NK-92 (cell line): ENCODE results near the gene KIF5A.

ENCODE experiments used
- DNase-seq: peaks from one replicate; lab custom pipeline; 2025; ENCODE audit not compliant: unreplicated experiment; lab: John Stamatoyannopoulos, UW

KIF5A gene

DNA sequence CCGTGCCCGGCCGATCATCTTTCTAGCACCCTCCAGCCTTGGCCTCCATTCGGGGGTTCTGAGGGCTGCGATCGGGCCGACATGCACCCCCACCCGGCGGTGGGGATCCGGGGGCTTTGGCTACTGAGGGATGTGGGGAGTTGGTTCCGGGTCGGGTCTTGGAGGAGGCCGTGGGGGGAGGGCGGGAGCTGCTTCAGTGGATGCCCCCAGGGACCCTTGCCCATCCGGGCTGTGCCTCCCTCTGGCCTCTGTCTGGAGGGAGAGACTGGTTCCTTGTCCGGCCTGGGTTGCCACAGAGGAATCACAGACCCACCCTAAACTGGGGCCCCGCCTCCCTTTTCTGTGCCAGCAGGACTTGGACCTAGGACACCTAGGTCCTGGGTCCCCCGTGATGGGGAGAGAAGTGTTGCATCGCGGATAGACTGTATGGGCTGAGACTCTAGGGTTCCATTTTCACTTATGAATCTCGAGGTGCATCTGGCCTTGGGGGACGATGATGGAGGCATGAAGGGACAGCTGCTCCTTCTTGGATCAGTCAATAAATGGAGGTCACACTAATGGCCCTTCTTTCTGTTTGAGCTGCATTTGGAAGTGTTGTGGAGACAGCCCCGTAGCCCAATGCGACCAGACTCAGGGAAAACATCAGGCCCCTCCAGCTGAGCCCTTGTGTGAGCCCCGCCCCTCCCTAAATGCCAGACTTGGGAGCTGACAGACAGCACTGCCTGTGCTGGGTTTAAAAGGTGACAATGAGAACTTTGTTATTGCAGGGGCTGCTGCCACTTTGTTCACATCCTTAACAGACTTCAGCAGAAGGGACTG is 55.4 kb downstream of the KIF5A start:
- DNase-seq: no peak

DNA sequence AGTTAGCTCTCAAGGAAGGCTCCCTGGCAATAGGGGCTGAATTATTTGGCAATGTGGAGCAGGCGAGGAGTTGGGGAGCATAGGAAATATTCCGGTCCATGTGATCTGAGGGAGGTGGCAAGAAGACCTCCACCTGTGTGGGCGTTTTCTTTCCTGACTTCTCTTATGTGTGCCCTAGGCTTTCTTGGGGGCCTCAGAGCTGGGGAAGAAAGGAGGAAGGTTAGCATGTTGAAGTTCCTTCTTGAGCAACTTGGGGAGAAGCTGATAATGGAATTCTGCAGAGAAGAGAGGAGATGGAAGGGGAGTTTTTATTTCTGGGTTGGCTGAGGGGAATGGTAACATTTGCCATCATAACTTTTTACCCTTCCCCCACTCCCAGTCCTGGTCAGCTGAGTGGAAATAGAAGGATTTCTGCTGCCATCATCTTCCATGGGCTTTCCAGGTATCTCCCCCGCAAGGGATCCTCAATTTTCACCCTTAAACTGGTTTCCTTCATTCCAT is 56.0 kb downstream of the KIF5A start:
- no peak for DNase-seq

DNA sequence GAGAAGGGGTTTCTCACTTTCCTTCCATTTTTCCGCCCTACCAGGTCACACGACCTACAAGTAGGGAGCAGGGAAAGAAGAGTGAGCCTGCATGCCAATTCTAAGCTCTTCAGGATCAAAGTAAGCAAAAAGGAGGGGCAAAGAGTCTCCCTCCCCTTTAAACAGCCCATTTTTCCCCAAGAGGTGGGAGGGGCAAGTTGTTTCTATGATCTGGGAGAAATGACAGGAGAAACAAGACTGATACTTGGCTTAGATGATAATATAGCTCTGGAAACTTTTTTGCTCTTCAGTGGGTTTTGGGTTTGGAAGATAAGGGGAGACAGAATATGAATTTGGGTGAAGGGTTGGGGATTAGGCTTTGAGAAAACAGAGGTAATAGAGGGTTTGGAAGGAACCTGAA is 56.6 kb downstream of the KIF5A start:
- DNase-seq: no peak

DNA sequence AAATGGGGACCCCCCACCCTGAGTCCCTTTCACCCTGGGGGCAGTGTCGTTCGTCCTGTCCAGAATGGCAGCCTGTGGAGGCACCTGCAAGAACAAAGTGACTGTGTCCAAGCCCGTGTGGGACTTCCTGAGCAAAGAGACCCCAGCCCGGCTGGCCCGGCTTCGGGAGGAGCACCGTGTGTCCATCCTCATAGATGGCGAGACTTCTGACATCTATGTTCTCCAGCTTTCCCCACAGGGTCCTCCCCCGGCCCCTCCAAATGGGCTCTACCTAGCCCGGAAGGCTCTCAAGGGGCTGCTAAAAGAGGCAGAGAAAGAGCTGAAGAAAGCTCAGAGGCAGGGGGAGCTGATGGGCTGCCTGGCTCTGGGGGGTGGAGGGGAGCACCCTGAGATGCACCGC is 57.0 kb downstream of the KIF5A start:
- no peak for DNase-seq

DNA sequence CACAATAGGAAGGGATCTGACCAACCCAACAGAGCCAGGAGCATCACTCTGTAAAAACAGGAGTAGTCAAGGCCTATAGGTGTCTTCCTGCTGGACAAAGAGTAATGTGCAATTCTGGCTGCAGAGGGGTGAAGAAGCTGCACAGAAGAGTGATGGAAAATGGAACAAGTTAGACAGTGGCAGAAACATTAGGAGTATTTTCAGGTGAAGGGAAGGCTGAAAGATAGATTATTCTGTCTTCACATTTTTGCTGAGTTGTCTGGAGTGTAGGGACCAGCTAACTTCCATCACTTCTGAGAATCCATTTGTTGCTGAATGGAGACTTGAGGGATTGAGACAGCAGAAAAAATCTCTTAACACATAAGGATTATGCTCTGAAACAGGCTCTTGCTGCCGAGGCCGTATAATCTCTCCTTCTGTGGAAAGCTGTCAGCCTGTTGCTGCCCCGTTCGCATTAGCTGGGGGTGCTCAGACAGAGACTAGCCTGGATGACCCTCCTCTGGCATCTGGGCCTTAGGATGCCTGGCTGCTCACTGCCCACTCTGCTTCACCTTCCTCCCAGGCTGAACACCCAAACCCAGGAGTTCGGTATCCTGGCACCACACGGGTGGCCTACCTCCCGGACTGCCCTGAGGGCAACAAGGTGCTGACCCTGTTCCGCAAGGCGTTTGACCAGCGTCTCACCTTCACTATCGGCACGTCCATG is 58.3 kb downstream of the KIF5A start:
- no peak for DNase-seq

DNA sequence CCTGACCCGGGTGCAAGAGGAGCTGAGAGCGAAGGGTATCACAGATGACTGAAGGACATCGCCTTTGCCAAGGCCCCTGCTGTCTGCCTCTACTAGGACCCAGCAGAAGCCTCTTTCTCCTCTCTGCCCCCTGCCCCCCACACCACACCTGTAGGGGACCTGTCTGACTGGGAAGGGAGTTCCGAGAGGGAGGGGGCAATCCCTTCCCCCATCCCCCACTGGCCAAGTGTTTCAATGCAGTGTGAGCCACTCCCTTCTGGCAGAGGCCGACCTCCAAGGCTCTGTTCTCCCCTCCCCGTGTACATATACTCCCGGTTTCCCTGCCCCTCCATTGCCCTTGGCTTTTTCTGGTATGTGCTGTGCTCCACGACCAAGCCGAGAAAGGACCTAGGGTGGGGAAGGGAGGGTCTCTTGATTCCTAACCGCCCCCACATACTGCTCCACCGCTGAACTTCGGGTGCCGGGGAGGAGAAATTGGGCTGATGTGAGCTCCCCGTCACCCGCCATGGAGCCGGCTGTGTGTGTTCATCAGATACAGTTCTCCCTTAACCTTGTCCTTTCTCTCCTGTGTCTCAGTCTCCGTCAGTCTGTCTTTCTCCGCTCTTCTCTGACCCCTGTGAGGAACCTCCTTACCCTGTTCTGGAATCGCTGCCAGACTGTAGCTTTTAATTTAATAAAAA is 59.4 kb downstream of the KIF5A start:
- no peak for DNase-seq

DNA sequence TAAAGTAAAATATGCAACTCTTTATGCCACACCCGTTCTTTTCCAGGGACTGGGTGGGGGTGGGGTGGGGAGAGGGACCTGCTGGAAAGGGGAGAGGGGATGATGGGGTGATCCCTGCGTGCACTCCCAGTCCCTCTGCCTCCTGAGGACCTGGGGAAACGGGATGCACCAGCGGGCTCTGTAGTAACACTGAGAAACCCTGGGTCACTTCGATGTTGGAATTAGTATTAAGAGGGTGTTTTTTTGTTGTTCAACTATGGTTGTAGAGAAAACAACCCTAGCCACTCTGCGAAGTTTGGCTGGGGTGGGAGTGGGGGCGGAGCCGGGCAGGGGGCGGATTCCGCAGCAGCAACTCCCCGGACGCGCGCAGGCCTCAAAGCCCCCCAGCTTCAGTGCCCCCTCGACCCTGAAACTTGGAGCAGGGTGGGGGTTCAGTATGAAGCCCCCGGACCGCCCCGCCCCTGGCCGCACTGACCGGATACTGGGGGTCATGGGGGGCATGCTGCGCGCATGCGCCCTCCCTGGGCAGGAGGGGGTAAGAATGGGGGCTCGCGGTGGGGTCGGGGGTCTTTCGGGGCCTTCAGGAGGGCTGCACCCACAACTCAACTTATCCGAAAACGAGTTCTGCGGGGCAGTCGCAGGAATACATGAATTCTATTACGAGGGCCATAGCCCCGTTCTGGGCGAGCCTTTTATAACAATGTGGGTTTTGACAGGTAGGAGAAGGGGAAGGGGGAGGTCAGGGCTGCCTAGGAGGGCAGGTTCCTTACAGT is 60.1 kb downstream of the KIF5A start:
- no peak for DNase-seq

DNA sequence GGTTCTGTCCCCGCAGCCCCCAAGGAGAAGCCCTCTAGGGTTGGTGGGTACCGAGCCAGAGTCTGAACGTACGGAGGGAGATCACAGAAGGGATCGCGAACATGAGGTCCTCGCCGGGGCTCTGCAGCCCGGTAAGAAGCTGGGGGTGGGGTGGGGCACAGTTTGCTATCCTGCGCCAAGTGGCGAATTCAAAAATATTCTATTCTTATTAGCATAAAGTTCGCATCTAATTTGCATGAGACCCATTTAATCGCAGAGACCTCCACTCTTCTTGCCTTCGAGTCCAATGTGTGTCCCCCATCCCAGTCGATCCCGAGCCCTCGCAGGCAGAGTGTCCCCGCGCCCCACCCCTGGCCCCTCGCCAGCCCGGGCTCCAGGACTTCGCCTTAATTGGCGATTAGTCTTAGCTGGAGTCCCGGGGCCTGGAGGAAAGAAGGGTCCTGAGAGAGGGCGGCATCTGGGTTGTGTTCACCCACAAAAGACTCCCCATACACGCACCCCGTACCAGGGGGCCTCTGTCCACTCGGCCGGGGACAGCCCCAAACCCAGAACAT is 60.8 kb downstream of the KIF5A start:
- DNase-seq: no peak

DNA sequence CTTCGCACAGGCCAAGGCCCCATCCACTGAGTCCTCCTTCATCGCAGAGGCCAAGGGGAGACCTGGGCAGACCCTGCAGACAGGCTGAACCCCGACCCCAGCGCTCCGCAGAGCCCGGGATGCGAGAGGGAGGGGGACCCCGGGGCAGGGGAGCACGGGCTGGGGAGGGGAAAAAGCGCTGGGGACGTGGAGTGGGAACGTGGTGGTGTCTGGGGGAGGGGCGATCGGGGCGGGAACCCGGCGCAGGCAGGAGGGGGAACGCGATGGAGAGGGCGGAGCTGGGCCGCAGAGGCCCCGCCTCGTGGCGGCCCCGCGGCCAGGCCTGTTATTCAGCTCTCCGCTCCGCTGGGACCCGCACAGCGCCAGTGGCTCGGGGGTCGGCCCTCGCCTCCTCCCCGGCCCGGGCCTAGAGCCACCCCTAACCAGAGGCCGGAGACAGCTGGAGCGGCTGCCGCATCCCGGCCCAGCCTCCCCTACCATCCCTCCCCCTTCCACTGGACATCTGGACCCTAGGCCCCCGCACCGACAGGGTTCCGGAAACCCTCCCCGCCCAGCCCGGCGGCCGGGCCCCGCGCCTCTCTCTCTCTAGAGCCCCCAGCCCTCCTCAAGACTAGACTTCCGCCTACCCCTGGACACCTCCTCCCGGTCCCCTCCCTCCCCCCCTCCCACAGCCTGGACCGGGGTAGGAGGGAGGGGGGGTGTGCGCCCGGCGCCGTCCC is 61.4 kb downstream of the KIF5A start, which contains the start of gene ARHGEF25:
Gene ARHGEF25 (plus strand): TSS at position 328 of the 719 bp plus-strand sequence. CDS start 460 bp downstream, outside the sequence.
- DNase-seq: no peak

DNA sequence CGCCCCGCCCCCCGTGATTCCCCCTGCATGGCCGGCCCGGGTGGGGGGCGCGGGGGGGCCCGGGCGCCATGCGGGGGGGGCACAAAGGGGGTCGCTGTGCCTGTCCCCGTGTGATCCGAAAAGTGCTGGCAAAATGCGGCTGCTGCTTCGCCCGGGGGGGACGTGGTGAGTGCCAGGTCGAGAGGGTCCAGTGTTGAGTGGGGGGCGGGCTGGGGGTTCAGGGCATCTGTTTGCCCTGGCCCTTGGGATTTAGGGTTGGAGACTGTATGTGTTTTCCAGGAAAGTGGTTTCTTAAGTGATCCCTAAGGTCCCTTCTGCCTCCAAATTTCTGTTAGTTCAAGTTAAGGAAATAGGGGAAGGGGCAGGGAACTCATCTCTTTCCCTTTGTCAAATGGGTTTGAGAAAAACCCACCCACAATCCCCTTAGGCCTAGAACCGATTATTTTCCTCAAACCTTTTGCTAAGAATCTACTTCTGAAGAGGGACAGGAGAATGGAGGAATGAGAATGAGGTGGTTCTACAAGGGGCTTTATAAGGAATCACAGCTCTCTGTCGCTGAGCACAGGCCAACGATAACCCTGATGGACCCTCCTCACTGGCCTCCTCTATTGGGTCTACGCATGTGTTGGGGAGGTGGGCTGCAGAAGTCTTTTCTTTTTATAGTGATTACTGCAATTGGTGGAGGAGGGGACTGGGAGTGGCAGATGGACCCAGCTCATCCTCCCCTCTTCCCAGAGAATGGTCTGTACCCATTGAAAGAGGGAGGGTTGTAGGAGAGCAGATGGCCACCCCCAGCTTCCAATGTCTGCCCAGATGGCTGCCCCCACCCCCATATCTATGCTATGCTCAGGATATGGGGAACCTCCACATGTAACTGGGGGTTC is 62.2 kb downstream of the KIF5A start:
- no peak for DNase-seq

DNA sequence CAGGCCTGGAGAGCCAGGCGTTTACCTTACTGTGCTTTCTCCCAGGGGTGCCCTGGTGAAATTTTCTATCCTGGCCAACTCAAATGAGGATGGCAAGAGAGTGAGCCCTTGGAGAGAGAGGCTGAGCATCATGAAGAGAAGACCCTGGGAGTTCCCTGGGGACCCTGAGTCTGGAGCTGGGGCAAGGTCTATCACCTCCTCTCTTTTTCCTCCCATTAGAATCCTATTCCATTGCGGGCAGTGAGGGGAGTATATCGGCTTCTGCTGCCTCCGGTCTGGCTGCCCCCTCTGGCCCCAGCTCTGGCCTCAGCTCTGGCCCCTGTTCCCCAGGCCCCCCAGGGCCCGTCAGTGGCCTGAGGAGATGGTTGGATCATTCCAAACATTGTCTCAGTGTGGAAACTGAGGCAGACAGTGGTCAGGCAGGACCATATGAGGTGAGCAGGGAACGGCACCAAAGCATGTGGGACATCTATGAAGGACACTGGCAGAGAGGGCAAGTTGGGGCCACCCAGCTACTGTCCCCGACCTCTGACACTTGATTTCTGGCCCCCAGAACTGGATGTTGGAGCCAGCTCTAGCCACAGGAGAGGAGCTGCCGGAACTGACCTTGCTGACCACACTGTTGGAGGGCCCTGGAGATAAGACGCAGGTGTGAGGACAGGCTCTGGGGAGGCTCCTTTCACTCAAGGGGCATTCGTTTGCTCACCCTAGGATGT is 63.0 kb downstream of the KIF5A start:
- no peak for DNase-seq

DNA sequence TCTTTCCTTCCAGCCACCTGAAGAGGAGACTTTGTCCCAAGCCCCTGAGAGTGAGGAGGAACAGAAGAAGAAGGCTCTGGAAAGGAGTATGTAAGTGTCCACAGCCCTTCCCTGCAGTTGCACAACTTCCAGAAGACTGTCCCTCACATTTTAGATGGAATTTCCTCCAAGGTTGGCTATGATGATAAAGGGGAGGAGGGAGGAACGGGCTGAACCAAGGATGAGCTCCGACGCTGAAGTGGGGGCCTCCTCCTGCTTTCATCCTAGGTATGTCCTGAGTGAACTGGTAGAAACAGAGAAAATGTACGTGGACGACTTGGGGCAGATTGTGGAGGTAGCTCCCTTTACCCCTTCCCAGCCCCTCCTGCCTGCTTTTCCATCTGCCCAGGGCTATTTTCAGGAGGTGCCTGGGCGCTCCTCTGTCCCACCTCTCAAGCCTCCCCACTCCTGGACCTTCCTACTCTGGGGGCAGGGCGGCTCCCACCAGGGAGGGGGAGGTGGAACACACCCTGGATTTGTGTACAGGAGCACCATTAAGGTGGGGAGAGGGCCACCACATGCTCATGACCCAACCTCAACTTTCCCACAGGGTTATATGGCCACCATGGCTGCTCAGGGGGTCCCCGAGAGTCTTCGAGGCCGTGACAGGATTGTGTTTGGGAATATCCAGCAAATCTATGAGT is 63.7 kb downstream of the KIF5A start:
- no peak for DNase-seq

DNA sequence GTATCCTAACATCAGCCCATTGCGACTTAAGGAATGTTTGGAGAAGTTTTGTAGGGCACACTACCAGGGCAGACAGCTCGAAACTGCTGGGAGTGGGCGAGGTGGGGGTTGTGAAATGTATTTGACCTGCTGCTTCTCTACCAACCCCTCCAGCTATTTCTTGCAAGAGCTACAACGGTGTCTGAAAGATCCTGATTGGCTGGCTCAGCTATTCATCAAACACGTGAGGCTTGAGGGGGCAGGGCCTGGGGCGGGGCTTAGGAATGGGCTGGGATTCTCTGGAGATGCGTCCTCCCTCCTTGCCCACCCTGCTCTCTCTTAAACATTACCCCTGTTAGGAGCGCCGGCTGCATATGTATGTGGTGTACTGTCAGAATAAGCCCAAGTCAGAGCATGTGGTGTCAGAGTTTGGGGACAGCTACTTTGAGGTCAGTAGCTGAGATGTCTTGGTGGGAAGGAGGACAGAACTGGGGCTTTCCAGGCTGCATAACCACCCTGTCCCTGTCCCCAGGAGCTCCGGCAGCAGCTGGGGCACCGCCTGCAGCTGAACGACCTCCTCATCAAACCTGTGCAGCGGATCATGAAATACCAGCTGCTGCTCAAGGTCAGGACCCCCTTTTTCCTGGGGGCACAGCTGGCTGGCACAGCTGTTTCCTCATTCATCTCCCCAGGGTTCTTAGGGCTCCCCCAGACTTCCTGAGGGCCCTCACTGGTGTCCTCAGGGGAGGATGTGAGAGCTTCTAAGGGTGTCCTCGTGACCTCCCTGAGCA is 64.5 kb downstream of the KIF5A start:
- no peak for DNase-seq

DNA sequence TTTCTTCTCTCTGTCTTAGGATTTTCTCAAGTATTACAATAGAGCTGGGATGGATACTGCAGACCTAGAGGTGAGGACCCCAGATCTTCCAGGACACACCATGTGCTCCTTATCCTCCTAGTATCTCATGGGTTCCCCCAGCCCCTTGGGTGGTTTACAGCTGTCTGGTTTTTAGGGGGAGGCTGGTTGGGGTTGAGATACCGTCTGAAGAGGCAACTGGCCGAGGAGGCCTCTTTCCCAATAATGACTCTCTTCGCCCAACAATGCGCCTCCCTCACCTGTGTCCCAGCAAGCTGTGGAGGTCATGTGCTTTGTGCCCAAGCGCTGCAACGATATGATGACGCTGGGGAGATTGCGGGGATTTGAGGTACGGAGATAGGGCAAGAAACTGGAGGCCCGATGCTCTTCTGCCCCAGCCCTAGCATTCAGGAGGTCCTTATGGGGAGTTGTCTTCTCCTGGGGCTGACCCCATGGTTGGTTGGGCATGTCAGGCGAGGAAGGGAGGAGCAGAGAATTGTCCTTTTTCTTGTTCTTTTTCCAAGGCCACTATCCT is 65.2 kb downstream of the KIF5A start:
- DNase-seq: no peak

DNA sequence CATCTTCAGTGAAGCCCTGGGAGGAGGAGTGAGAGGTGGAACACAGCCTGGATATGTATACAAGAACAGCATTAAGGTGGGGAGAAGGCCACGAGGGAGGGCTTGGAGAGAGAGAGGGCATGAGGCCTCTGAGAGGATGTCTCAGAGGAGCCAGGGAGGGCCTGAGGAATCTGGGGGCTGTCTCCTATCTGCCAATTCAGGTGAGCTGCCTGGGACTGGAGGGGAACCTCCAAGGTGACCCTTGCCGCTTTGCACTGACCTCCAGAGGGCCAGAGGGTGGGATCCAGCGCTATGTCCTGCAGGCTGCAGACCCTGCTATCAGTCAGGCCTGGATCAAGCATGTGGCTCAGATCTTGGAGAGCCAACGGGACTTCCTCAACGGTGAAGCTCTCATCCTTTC is 65.8 kb downstream of the KIF5A start:
- no peak for DNase-seq

DNA sequence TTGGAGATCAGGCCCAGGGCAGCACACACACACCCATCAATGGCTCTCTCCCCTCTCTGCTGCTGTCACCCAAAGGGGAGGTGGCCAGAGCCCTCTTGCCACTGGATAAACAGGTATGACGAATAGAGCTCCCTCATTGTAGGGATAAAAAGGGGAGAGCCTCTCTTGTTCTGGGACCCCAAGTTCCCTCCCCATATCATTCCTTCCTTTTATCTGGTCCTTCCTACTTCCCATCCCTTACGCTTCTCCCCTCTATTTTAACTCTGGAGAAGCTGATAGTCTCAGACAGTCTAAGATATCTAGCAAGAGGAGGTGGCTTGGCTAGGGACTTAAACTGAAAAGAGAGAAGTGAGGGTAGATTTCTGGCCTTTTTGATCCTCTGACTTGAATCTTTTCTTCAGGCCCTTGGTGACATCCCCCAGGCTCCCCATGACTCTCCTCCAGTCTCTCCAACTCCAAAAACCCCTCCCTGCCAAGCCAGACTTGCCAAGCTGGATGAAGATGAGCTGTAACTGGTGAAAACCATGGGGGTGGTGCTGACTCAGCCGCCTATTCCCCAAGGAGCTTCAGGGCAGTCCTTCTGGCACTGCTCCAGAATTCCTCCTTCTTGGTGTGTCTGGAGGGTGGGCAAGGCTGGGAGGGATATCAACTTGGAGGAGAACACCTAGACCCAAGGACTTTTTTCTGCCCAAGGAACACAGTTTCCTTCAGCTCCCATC is 66.7 kb downstream of the KIF5A start:
- no peak for DNase-seq
